GM19238 (cell line): Measurements from ENCODE around the gene ENG.

Source experiments
- DNase-seq: peaks from one replicate; pipeline ENCODE4 v3.0.0; 2011; ENCODE audit warnings: low spot score; ENCODE audit not compliant: insufficient read length

ENG gene

DNA sequence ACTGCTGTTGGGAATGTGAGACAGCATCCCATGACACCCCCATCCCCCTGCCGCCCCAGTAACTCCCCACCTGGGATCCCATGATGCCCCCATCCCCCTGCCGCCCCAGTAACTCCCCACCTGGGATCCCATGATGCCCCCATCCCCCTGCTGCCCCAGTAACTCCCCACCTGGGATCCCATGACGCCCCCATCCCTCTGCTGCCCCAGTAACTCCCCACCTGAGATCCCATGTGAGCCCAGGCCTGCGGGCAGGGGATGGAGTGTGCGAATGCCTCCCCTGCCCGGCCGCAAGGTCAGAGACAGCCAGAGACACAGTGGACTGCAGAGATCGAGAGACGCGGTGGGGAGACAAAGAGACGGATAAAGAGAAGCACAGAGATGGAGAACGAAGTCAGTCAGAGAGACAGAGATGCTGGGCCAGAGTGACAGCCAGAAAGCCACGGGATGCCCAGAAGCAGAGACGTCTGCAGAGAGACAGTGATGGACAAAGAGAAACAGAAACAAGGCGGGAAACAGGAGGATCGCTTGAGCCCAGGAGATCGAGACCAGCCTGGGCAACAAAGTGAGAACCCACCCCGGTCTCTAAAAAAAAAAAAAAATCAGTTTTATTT lies 77.0 kb downstream of the ENG start:
- no peak for DNase-seq

DNA sequence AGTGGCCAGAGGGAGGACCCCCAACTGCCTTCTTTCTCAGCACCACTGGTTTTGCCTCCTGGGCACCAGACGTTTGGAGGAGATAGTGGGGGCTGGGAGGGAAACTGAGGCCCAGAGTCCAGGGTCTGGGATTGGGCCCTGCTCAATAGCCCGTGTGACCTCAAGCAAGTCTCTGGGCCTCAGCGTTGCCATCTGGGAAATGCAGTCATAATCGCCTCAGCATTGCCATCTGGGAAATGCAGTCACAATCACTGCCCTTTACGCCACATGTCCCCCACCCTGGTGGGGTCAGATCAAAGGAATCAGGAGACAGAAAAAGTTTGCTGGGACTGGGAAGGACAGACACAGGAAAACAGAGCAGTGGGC lies 77.6 kb downstream of the ENG start:
- no peak for DNase-seq

DNA sequence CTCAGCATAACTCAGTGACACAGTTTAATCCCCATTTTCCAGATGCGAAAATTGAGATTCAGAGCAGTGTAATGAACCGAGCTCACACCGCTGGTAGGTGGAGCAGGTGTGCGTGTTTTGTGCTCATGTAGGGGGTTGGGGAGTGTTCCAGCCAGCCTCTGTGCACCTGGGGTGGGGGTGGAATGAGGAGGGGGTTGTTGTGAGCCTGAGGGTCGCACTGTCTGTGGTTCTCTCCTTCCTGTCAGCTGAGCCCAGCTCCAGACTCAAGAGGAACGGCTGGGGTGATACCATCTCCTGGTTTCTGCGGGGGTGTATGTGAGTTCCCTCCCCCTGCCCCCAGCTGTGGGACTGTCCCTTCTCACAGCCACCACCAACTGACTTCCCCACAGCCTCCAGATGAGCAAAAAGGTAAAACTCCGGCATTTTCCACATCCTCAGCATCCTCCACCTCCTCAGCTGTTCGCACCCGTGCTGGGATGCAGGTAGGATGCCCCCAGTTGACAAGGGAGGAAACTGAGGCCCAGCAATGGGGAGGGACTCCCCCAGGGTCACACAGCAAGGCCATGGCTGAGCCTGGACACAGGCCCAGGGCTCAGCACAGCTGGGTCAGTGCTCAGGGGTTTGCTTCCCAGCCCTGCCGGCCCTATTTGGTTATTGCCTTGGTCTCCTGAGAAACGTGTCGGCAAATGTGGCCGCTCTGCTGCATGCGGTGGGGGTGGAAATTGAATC lies 78.1 kb downstream of the ENG start:
- DNase-seq: peak; percentile 70

DNA sequence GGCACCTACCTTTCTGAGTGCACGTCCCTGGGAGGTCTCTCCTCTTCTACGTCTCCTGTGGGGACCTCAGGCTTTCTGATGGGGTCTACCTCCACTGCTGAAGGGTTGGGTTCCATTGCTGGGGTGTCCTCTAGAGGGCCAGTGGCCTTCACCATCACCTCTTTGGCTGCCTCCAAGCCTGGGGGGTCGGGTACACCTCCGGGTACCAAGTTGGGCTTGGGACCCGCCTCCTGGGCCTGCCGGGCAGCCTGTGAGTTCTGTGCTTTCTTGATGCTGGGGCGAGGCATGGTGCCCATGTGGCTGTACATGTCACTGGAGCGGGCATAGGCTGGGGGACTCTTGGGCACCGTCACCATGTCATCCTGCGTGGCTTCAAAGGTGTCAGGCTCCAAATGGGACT lies 80.5 kb downstream of the ENG start:
- DNase-seq: no peak

DNA sequence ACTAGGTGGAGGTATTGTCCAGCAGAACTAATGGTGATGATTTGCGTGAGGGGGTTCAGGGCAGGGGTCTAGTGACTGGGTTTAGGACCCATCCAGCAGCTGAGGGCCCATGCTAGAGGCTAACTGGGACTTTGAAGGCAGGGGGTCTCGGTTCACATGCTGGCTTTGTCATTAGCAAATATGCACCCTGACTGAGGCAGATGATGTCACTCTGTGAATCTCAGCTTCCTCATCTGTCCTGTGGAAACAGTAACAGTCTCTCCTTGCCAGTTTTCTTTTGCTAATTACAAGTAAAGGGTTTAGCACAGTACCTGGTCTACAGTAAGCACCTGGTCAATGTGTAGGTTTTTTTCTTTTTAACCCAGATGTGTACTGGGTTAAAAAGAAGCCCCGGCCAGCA lies 81.2 kb downstream of the ENG start:
- DNase-seq: no peak

DNA sequence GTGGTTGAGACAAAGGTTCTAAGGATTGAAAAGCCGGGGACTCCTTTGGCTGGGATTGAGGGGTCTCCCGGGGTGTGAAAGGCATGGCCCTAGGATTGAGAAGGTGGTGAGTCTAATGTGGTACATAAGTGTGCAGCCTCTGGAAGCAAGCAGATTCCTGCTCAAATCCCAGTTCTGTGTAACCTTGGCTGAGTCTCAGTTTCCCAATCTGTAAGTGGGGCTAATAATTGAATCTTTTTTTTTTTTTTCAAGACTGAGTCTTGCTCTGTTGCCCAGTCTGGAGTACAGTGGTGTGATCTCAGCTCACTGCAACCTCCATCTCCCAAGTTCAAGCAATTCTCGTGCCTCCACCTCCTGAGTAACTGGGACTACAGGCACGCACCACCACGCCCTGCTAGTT lies 81.9 kb downstream of the ENG start:
- no peak for DNase-seq

DNA sequence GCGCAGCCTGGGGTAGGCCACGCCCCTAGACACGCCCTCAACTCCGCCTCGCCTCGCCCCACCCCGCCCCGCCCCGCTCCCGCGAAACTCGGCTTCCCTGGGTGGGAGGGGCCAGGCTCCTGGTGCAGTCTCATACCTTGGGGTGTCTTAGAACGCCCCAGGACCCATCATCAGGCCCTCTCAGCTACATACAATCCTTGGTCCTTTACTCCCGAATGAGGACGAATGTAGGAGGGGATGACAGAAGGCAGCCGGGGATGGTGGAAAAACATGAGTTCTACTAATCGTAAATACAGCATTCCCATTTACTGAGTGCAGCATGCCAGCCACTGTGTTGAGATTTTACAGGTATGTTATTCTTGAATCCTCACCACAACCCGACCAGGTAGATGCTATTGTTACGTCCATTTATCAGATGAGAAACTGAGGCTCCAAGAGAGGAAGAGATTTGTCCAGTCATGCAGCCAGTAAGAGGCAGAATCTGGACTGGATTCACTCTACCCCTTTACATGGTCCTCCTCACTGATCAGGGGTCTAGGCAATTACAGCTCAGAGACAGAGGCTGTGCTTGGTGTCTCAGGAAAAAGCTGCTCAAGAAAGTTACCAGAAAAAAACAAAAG lies 82.8 kb downstream of the ENG start:
- DNase-seq: no peak

DNA sequence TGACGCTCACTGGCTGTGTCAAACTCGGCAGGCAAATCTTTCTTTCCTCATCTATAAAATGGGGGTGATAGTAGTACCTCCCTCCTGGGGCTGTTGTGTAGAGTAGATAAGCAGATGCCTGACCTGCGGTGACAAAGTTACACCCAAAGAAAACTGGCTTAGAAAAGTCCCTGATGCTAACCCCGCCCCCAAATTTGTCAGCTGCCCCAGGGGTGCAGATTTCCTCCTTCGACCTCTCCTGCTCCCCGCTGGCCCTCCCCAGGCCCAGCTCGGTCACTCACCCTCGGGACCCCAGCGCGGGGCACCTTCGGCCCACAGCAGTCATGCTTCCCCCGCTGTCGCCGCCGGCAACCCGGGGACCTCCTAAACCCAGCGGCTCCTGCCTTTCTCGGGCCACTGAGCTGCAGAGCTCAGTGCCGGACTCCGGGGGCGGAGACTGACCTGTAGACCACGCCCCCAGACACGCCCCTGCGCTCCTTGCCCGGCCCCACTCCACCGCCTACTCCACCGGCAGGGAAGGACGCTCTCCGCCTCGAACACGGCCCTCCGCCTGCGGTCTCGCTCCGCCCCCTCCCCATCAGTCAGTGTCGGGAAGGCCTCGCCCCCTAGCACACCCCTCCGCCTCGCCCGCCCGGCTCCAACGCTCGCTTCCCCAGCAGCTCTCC lies 83.4 kb downstream of the ENG start:
- DNase-seq: peak; percentile 85

DNA sequence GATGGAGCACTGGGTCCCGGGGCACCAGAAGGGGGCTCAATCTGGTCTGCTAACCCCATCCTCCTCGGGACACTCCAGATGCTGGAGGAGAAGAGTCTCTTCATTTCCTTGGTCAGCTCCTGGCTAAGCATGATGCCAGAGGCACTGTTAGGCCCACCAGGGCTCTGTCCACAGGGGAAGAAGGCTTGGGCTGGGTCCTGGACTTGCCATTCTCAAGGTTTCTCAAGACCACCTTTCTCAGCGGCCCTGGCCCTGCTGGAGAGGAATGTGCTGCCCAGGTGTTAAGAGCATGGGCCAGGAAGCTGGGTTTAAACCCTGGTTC lies 83.9 kb downstream of the ENG start:
- no peak for DNase-seq

DNA sequence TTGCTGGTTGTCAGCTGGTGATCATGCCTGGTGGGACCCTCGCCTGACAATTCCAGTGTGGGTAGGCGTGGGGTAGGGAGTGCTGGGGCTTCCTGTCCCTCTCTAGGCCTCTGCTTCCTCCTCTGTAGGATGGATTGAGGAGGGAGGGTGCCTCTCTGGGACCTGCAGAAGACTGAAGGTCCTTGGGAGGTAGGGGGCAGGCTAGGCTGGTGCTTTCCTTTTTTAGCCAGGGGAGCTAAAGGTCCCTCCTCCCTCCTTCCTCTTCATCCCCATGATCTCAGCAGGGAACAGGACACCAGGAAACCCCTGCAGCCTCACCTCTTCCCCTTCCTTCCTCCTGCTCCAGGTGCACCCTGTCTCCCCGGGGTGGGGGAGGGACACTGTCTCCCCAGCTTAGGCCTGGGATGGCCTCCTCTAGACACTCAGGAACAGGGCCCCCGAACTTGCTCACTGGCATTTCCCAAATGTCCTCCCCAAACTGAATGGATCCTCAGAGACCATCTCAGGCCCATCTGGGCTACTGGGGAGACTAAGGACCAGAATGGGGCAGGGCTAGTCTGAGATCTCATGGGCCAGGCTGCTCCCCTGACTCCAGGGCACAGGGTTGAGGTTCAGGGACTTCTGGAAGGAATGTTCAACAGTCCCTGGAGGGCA lies 84.4 kb downstream of the ENG start:
- no peak for DNase-seq

DNA sequence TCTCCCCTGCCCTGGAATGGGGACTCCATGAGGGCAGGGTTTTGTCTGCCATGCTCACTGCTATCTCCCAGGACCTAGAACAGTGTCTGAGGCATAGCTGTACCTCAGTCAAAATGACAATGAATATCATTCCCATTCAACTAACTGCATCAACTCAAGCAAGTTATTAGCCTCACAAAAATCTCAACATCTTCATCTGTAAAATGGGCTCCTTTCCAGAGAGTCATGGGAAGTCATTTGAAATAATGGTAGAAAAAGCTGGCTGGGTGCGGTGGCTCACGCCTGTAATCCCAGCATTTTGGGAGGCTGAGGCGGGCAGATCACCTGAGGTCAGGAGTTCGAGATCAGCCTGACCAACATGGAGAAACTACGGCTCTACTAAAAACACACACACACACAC lies 85.4 kb downstream of the ENG start:
- no peak for DNase-seq

DNA sequence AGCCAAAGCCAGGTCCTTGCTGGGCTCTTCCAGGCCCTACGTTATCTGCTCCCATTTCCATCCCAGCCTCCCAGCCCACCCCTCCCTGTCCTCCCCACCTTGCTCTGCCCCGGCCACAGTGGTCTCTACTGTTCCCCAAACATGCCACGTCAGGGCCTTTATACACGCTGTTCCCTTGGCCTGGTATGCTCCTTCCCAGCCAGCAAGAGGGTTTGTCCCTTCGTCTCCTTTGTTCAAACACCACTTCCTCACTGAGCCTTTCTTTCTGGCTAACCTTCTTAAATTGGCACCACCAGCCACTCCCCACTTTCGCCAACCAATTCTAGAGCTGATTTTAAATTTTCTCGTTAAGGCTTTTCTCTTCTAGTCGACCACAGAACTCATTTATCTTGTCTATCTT lies 85.8 kb downstream of the ENG start:
- no peak for DNase-seq

DNA sequence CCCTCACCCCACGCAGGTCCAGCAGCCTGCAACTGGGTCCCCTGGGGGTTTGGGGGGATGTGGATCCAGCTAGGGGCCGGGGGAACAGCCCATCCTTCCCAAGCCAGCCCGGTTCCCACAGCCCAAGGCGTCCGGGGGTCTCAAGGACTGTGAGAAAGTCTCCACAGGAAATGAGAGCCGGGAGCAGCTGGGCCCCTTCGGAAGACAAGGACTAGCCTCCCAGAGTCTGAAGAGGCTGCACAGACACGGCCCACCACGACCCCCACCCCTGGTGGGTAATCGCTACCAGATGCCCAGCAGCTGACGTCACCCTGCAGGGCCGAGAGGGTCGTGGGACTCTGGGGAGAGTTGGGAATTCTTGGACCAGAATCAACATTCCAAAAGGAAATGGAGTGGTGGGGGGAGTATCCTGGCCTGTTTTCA lies 86.5 kb downstream of the ENG start:
- DNase-seq: no peak

DNA sequence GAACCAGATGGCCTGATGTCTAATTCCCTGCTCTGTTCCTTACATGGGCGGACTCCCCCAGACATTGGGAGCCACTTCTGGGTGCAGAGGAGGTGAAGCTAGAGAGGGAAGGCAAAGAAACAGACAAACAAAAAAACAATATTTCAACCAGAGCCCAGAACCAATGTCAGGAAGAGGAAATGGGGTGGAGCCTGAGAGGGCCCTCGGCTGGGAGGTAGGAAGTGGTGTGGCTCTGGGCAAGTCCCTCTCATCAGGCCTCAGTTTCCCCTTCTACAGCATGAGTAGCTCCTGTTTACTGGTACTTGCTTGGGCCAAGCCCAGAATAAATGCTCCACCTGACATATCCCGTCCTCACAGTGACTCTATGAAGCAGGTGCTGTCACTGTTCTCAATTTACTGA lies 87.0 kb downstream of the ENG start:
- no peak for DNase-seq

DNA sequence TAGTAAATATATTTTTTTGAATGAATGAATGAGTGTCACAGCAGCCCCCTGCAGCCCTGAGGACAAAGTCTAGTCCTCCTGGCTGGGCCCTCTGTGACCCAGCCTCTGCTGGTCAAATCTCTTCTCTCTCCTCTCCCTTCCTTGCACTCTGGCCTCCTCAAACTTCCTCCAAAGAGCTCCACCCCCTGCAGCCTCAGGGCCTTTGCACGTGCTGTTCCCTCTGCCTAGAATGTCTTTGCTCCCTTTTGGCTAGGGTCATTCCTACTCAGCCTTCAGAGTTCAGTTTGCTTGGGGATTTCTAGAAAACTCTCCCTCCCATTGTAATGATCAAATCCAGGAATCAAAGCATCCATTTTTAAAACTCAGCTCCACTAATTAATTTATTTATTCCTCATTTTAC lies 89.0 kb downstream of the ENG start:
- DNase-seq: no peak
